HL-60 (cell line): ENCODE data around the gene WDR35.
"Not testable (repeated sequence)": the region's sequence is repeated elsewhere in the genome, so short reads cannot be mapped to it uniquely, and the experiment has no call there.

Experiments used
- DNase-seq, 2 experiments: peaks; one replicate each; pipeline ENCODE4 v3.0.0-alpha.2; 2010 to 2020; ENCODE audit warnings: low read depth in 1 of 2, low spot score in 1 of 2
- H3K27ac ChIP-seq: fragments of 250-450 bp; sonication (Bioruptor Pico); replicated peaks from 2 replicates; pipeline ENCODE4 v1.5.1; 2020; ENCODE audit warnings: mild to moderate bottlenecking, moderate library complexity
- H3K27me3 ChIP-seq: fragments of 250-450 bp; sonication (Bioruptor Pico); 2 replicates; pipeline ENCODE4 v1.5.1; 2021; ENCODE audit warnings: mild to moderate bottlenecking, moderate library complexity; ENCODE audit not compliant: insufficient read depth, poor library complexity, severe bottlenecking
- H3K4me3 ChIP-seq: replicated peaks from 2 replicates; pipeline ENCODE4 v1.5.1; 2011; ENCODE audit warnings: mild to moderate bottlenecking, control low read depth, low read length; ENCODE audit not compliant: insufficient read depth
- CTCF ChIP-seq: IDR thresholded peaks from one replicate; pipeline ENCODE4 v1.5.1; 2011; ENCODE audit warnings: low read length, control low read depth, inconsistent platforms; ENCODE audit not compliant: insufficient read depth
- GABPA ChIP-seq: IDR thresholded peaks from 2 replicates; pipeline ENCODE4 v1.6.1; 2012; ENCODE audit warnings: low read depth
- POLR2AphosphoS5 ChIP-seq: IDR thresholded peaks from 2 replicates; pipeline ENCODE4 v1.6.1; 2012; ENCODE audit warnings: low read depth
- REST ChIP-seq: IDR thresholded peaks from 2 replicates; pipeline ENCODE4 v1.6.1; 2012; ENCODE audit warnings: low read depth; ENCODE audit not compliant: insufficient replicate concordance
- SPI1 ChIP-seq: IDR thresholded peaks from 2 replicates; pipeline ENCODE4 v1.6.1; 2012; ENCODE audit warnings: low read depth, mild to moderate bottlenecking, borderline replicate concordance

WDR35 gene

GRCh38 chr2:19932928-19933327 is 57.0 kb downstream of the WDR35 start:
- Histone ChIP-seq H3K4me3 (no peak overlapping the region), H3K27me3 (no peaks in the 10 kb centered on the region), H3K27ac (no peak overlapping the region)
- no peak for TF ChIP-seq GABPA
- TF ChIP-seq CTCF: no peak
- TF ChIP-seq REST: no peak
- TF ChIP-seq SPI1: no peak
- no peak for DNase-seq

- Histone ChIP-seq H3K4me3 (no peak overlapping the region), H3K27me3 (no peaks in the 10 kb centered on the region), H3K27ac (no peak overlapping the region)
- no peak for DNase-seq
- TF ChIP-seq CTCF: no peak
Measured at GRCh38 chr2:19929226-19929625, 60.7 kb downstream of the WDR35 start.

GRCh38 chr2:19927816-19928215 is 62.1 kb downstream of the WDR35 start:
- not testable (repeated sequence) for DNase-seq, H3K4me3 ChIP-seq, H3K27ac ChIP-seq, H3K27me3 ChIP-seq

GRCh38 chr2:19924526-19924925 is 65.4 kb downstream of the WDR35 start:
- not testable (repeated sequence) for H3K27ac ChIP-seq, DNase-seq, H3K4me3 ChIP-seq, H3K27me3 ChIP-seq

GRCh38 chr2:19922188-19922587 is 67.7 kb downstream of the WDR35 start:
- not testable (repeated sequence) for H3K27ac ChIP-seq, H3K27me3 ChIP-seq, H3K4me3 ChIP-seq, DNase-seq

GRCh38 chr2:19916385-19916950 is 73.4 kb downstream of the WDR35 start:
- no peak overlapping the region for H3K27ac ChIP-seq
- no peak for TF ChIP-seq CTCF
- TF ChIP-seq POLR2AphosphoS5: no peak
- TF ChIP-seq GABPA: no peak
- no peak for TF ChIP-seq SPI1
- no peak for TF ChIP-seq REST
- DNase-seq: no peak

More at GRCh38 chr2:19916385-19916950, 73.4 kb downstream of the WDR35 start:
- no peak overlapping the region for H3K4me3 ChIP-seq
- H3K27me3 ChIP-seq: no peaks in the 10 kb centered on the region
